B cell (primary cell): ENCODE results near the gene TMEM164. TPM values are rescaled to one million over a fixed set of nuclear protein-coding genes. Genes with fewer than 3 reads are reported as not detected.

Experiments used
- ATAC-seq: fragments of 200-7000 bp; cut with Tn5 transposase; one replicate; pipeline ENCODE4 v1.10.0; 2021; ENCODE audit warnings: low read depth, mild to moderate bottlenecking, moderate number of reproducible peaks, moderate library complexity
- CTCF ChIA-PET: fragments of 350-600 bp; sonication (Branson Sonifier 250); formaldehyde crosslinking; loops from one replicate; lab custom pipeline; 2021; ENCODE audit warnings: antibody characterized with exemption, inconsistent platforms; lab: Charles Lee
- POLR2A ChIA-PET: fragments of 350-600 bp; sonication (Branson Sonifier 250); formaldehyde crosslinking; loops from one replicate; lab custom pipeline; 2021; ENCODE audit warnings: antibody characterized with exemption; lab: Charles Lee
- DNase-seq: peaks from one replicate; pipeline ENCODE4 v3.0.0; 2013
- H2AFZ ChIP-seq: 2 replicates; pipeline ENCODE4 v1.6.1; 2012; ENCODE audit warnings: mild to moderate bottlenecking, low read depth, low read length; ENCODE audit not compliant: insufficient read depth, poor library complexity, severe bottlenecking
- H3K27ac ChIP-seq, 2 donors: 1 replicate in 1 of 2; 2 replicates in 1 of 2; pipeline ENCODE4 v1.5.1; 2012 to 2013; ENCODE audit warnings: low read length in 2 of 2, mild to moderate bottlenecking in 2 of 2, moderate library complexity in 1 of 2
- H3K27me3 ChIP-seq, 4 experiments: fragments of 200-600 bp in 1 of 4; sonication (generic) in 1 of 4; replicated peaks in 1 of 4; 1 replicate in 2 of 4; 2 replicates in 2 of 4; pipeline versions ENCODE4 v1.6.1 to v1.7.0; 2013 to 2016; ENCODE audit warnings: low read length in 3 of 4, mild to moderate bottlenecking in 2 of 4, mixed read lengths in 1 of 4, moderate library complexity in 1 of 4; ENCODE audit not compliant: insufficient read depth in 4 of 4, control insufficient read depth in 3 of 4; ENCODE audit errors: control extremely low read depth in 1 of 4
- H3K36me3 ChIP-seq, 2 experiments: replicated peaks in 1 of 2; 1 replicate in 1 of 2; 2 replicates in 1 of 2; pipeline versions ENCODE4 v1.6.1 to v1.7.1; 2013; ENCODE audit warnings: low read length in 1 of 2; ENCODE audit not compliant: insufficient read depth in 2 of 2, control insufficient read depth in 1 of 2; ENCODE audit errors: control extremely low read depth in 1 of 2, extremely low read depth in 1 of 2
- H3K4me1 ChIP-seq, 2 donors: fragments of 200-600 bp in 1 of 2; sonication (generic) in 1 of 2; 1 replicate in 1 of 2; 2 replicates in 1 of 2; pipeline versions ENCODE4 v1.5.1 to v1.6.1; 2013 to 2017; ENCODE audit warnings: low read length in 2 of 2; ENCODE audit not compliant: control insufficient read depth in 2 of 2, insufficient read depth in 2 of 2
- H3K4me2 ChIP-seq: replicated peaks from 2 replicates; pipeline ENCODE3; 2012; ENCODE audit warnings: mild to moderate bottlenecking, low read depth, low read length; ENCODE audit not compliant: poor library complexity, severe bottlenecking
- H3K4me3 ChIP-seq, 5 experiments: fragments of 200-600 bp in 1 of 5; sonication (generic) in 1 of 5; 1 replicate in 3 of 5; 2 replicates in 2 of 5; pipeline versions ENCODE4 v1.5.1 to v1.7.0; 2011 to 2016; ENCODE audit warnings: low read length in 4 of 5, mild to moderate bottlenecking in 4 of 5, low read depth in 2 of 5, control low read depth in 1 of 5, moderate library complexity in 1 of 5; ENCODE audit not compliant: insufficient read depth in 1 of 5; ENCODE audit errors: control extremely low read depth in 1 of 5, extremely low read depth in 1 of 5
- H3K79me2 ChIP-seq: fragments of 200-600 bp; sonication (generic); one replicate; pipeline ENCODE4 v1.6.0; 2016; ENCODE audit warnings: low read length; ENCODE audit not compliant: control insufficient read depth, insufficient read depth
- H3K9ac ChIP-seq: fragments of 200-600 bp; sonication (generic); 2 replicates; pipeline ENCODE4 v1.6.1; 2017; ENCODE audit warnings: mild to moderate bottlenecking, low read length, moderate library complexity
- H3K9me3 ChIP-seq, 3 donors: one replicate each; pipeline versions ENCODE4 v1.6.1 to v1.7.1; 2013; ENCODE audit warnings: low read length in 2 of 3; ENCODE audit not compliant: control insufficient read depth in 2 of 3, insufficient read depth in 1 of 3; ENCODE audit errors: control extremely low read depth in 1 of 3
- H4K20me1 ChIP-seq: 2 replicates; pipeline ENCODE4 v1.6.0; 2012; ENCODE audit warnings: mild to moderate bottlenecking, low read length; ENCODE audit not compliant: insufficient read depth, control insufficient read depth, poor library complexity, severe bottlenecking
- H3K27ac Mint-ChIP-seq: one replicate; pipeline ENCODE4 v1.8.0; 2021; ENCODE audit warnings: mixed read lengths
- H3K27me3 Mint-ChIP-seq: one replicate; pipeline ENCODE4 v1.8.0; 2021; ENCODE audit warnings: mixed read lengths
- H3K4me1 Mint-ChIP-seq: one replicate; pipeline ENCODE4 v1.8.0; 2021; ENCODE audit warnings: mixed read lengths
- H3K4me3 Mint-ChIP-seq: one replicate; pipeline ENCODE4 v1.8.0; 2021; ENCODE audit warnings: mixed read lengths
- H3K9me3 Mint-ChIP-seq: one replicate; pipeline ENCODE4 v1.8.0; 2022; ENCODE audit warnings: mixed read lengths; ENCODE audit not compliant: insufficient read depth
- CTCF ChIP-seq: fragments of 200-600 bp; IDR thresholded peaks from one replicate; pipeline ENCODE4 v1.8.0; 2022; ENCODE audit warnings: antibody characterized with exemption, mild to moderate bottlenecking
- EZH2 ChIP-seq: IDR thresholded peaks from 2 replicates; pipeline ENCODE4 v1.6.1; 2012; ENCODE audit warnings: borderline replicate concordance, low read depth, mild to moderate bottlenecking, moderate library complexity, low read length; ENCODE audit not compliant: insufficient read depth, poor library complexity, severe bottlenecking
- WGBS: methylation state at CpG from one replicate; pipeline ENCODE4 v1.1.5; 2013; ENCODE audit warnings: missing lambda C conversion rate; ENCODE audit not compliant: insufficient coverage; 5-methylcytosine and 5-hydroxymethylcytosine counted together
- intact Hi-C: fragments of 100-400 bp; cut with micrococcal nuclease; formaldehyde crosslinking; loops from one replicate; pipeline ENCODE4 v1.10.0; 2022
- polyA plus RNA-seq: library from polyadenylated mRNA; depleted of rRNA; stranded (reverse); fragments of >200 nt; gene quantifications from 2 replicates; pipeline ENCODE4 v1.2.3, GENCODE V29; 2012
- total RNA-seq, 2 donors: library from RNA; stranded (reverse); fragments of 120-200 nt in 1 of 2; gene quantifications; 1 replicate in 1 of 2; 2 replicates in 1 of 2; pipeline versions ENCODE4 v1.2.3 to v1.2.4, GENCODE V29; 2013 to 2022

Gene TMEM164
- total and polyA plus RNA-seq, 2 donors (not counting 1 experiment from before 2014, with no cell fraction given) = 9.4 to 26.6 TPM

- Histone ChIP-seq H3K27me3 (no peaks in the 10 kb centered on the region), H3K4me1 (peaks cover 13% of the 10 kb centered on the region in 2 donors), H3K27ac (no peak overlapping the region), H2AFZ (no peak overlapping the region), H3K9ac (no peak overlapping the region), H3K9me3 (no peaks in the 10 kb centered on the region), H3K4me2 (no peak overlapping the region), H3K79me2 (peaks cover 9% of the 10 kb centered on the region), H3K36me3 (no peaks in the 10 kb centered on the region), H4K20me1 (no peaks in the 10 kb centered on the region), H3K4me3 (no peak overlapping the region)
- TF ChIP-seq EZH2 (no peak), CTCF (no peak)
- DNase-seq (no peak), ATAC-seq (no peak)
- ChIA-PET POLR2A (no interaction called here), CTCF (no interaction called here)
- WGBS = 100% methylated on average over 2 of the region's 9 CpGs
- H3K9me3 Mint-ChIP-seq = no peaks in the 10 kb centered on the region
- intact Hi-C loops = no loop called here
- H3K4me1 Mint-ChIP-seq = peaks cover 22% of the 10 kb centered on the region
- no peak overlapping the region for H3K4me3 Mint-ChIP-seq
- no peaks in the 10 kb centered on the region for H3K27me3 Mint-ChIP-seq
- no peak overlapping the region for H3K27ac Mint-ChIP-seq
Measured at GRCh38 chrX:110026099-110026844, 23.4 kb downstream of the TMEM164 start.

DNA sequence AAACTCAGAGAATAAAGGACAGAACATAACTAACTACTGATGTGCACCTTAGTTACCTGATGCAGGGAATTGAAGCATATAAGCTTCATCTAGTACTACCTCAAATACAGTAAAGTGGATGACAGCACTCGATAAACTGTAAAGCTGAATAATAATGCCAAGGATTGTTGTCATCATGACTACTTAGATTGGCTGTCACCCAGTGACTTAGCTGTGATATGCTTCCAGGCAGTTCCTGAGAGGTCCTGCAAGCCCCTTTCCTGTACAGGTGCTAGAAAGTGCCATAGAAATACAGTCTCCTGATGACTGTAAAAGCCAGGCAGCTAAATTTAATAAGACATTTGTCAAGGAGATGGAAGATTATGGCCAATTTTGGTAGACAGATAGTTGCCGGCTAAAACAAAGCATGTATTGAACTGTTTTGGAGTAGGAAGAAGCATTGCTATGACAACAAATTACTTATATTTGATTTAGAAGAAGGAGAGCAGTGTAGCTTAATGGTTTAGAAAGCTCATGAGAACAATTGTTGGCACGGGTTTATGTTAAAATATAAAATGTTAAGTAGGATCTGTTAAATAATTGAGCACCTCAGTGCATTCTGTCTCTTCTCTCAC, 29.7 kb downstream of the TMEM164 start:
- Histone ChIP-seq H3K79me2 (peaks cover 9% of the 10 kb centered on the region), H3K4me2 (no peak overlapping the region), H3K27ac (no peak overlapping the region), H3K36me3 (no peaks in the 10 kb centered on the region), H2AFZ (no peak overlapping the region), H3K27me3 (no peaks in the 10 kb centered on the region), H4K20me1 (no peaks in the 10 kb centered on the region), H3K4me1 (peaks cover 2 to 4% of the 10 kb centered on the region in 2 donors), H3K9ac (no peak overlapping the region), H3K9me3 (no peaks in the 10 kb centered on the region), H3K4me3 (no peak overlapping the region)
- ATAC-seq (no peak), DNase-seq (no peak)
- CTCF ChIA-PET = no interaction called here
- H3K27ac Mint-ChIP-seq = no peak overlapping the region
- POLR2A ChIA-PET = no interaction called here
- intact Hi-C loops = no loop called here
- no CpG with 5 or more reads among the region's 3 CpGs for WGBS
- peaks cover 18% of the 10 kb centered on the region for H3K4me1 Mint-ChIP-seq
- TF ChIP-seq EZH2 (no peak), CTCF (no peak)
- no peaks in the 10 kb centered on the region for H3K9me3 Mint-ChIP-seq
- H3K27me3 Mint-ChIP-seq = no peaks in the 10 kb centered on the region
- H3K4me3 Mint-ChIP-seq = no peak overlapping the region
